HCT116 (cell line): Measurements from ENCODE around the gene SIGLEC7.

Experiments used
- POLR2A ChIP-seq: IDR thresholded peaks from 2 replicates; pipeline ENCODE4 v1.7.0; 2011; ENCODE audit warnings: borderline replicate concordance; ENCODE audit not compliant: insufficient read depth, insufficient read length; ENCODE audit errors: extremely low read depth
- POLR2AphosphoS5 ChIP-seq: IDR thresholded peaks from 2 replicates; pipeline ENCODE4 v1.6.1; 2011; ENCODE audit warnings: mild to moderate bottlenecking, low read depth, low read length, moderate library complexity
- RAD21 ChIP-seq: IDR thresholded peaks from 2 replicates; pipeline ENCODE4 v1.6.1; 2012; ENCODE audit warnings: low read depth, mild to moderate bottlenecking
- SIN3A ChIP-seq: IDR thresholded peaks from 2 replicates; pipeline ENCODE4 v1.6.1; 2012; ENCODE audit warnings: low read depth
- TF ChIP-seq, protein P1 (sequence below), 3 experiments: fragments of 200-600 bp in 1 of 3; sonication (generic) in 1 of 3; IDR thresholded peaks in 2 of 3; conservative IDR thresholded peaks in 1 of 3; 2 replicates each; pipeline ENCODE4 v1.5.1; 2012 to 2017; ENCODE audit warnings: low read depth in 2 of 3, low read length in 2 of 3, antibody characterized with exemption in 1 of 3, borderline replicate concordance in 1 of 3, control low read depth in 1 of 3, mild to moderate bottlenecking in 1 of 3, mixed read lengths in 1 of 3, mixed run types in 1 of 3, moderate library complexity in 1 of 3; ENCODE audit not compliant: insufficient read depth in 1 of 3
- TF ChIP-seq, protein P2 (sequence below): IDR thresholded peaks from 2 replicates; pipeline ENCODE4 v1.6.1; 2012

DNA sequence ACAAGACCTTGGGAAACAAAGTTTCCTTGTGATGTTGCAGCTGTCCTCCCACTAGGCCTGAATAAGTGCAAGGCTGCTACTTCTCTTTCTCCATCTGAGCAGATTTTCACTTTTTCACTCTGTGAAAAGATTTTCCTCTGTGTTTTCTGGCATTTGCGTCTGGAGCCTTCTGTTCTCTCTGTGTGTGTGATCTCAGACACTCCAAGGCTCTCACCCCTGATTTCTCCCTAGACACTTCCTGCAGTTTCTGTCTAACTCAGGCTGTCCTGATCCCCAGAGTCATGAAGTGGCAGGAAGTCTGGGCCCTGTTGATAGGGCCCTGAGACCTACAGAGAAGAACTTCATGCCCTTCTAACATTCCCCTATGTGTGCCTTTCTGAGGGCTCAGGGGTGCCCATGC lies 37.2 kb downstream of the SIGLEC7 start:
- TF ChIP-seq, protein P1, sequence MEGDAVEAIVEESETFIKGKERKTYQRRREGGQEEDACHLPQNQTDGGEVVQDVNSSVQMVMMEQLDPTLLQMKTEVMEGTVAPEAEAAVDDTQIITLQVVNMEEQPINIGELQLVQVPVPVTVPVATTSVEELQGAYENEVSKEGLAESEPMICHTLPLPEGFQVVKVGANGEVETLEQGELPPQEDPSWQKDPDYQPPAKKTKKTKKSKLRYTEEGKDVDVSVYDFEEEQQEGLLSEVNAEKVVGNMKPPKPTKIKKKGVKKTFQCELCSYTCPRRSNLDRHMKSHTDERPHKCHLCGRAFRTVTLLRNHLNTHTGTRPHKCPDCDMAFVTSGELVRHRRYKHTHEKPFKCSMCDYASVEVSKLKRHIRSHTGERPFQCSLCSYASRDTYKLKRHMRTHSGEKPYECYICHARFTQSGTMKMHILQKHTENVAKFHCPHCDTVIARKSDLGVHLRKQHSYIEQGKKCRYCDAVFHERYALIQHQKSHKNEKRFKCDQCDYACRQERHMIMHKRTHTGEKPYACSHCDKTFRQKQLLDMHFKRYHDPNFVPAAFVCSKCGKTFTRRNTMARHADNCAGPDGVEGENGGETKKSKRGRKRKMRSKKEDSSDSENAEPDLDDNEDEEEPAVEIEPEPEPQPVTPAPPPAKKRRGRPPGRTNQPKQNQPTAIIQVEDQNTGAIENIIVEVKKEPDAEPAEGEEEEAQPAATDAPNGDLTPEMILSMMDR (IDR thresholded peaks at IDR 0.05 in 2 of 3, conservative IDR thresholded peaks at IDR 0.05 in 1 of 3; ENCODE audit: borderline replicate concordance in 1 of 3, insufficient read depth in 1 of 3, low read depth in 2 of 3, low read length in 2 of 3): no peak
- no peak for TF ChIP-seq POLR2A
- TF ChIP-seq, protein P2, sequence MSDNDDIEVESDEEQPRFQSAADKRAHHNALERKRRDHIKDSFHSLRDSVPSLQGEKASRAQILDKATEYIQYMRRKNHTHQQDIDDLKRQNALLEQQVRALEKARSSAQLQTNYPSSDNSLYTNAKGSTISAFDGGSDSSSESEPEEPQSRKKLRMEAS: no peak
- TF ChIP-seq SIN3A: no peak
- TF ChIP-seq RAD21: no peak
- no peak for TF ChIP-seq POLR2AphosphoS5
